RWPE2 (cell line): ENCODE results near the gene NTRK1.

Experiments used
- ATAC-seq: fragments of 200-7000 bp; cut with Tn5 transposase; 3 replicates; pipeline ENCODE4 v1.9.1; 2021; ENCODE audit warnings: low read depth
- DNase-seq: peaks from one replicate; pipeline ENCODE4 v3.0.0-alpha.2; 2020; ENCODE audit warnings: low spot score
- H3K27ac ChIP-seq: fragments of 450-650 bp; 2 replicates; pipeline ENCODE4 v1.5.1; 2017; ENCODE audit warnings: mild to moderate bottlenecking; ENCODE audit not compliant: poor library complexity, severe bottlenecking
- H3K27me3 ChIP-seq: fragments of 250-450 bp; sonication (Bioruptor Pico); 2 replicates; pipeline ENCODE4 v1.5.1; 2021; ENCODE audit warnings: mild to moderate bottlenecking, moderate library complexity; ENCODE audit not compliant: insufficient read depth, poor library complexity, severe bottlenecking
- H3K36me3 ChIP-seq: fragments of 250-450 bp; sonication (Bioruptor Pico); 2 replicates; pipeline ENCODE4 v1.5.1; 2020; ENCODE audit warnings: low read depth, mild to moderate bottlenecking, moderate library complexity
- H3K4me1 ChIP-seq: fragments of 250-450 bp; sonication (Bioruptor Pico); 2 replicates; pipeline ENCODE4 v1.5.1; 2021; ENCODE audit warnings: mild to moderate bottlenecking, moderate library complexity; ENCODE audit not compliant: insufficient read depth, poor library complexity, severe bottlenecking
- H3K4me3 ChIP-seq: fragments of 250-450 bp; sonication (Bioruptor Pico); 2 replicates; pipeline ENCODE4 v1.5.1; 2021; ENCODE audit warnings: mild to moderate bottlenecking, moderate library complexity; ENCODE audit not compliant: severe bottlenecking
- H3K9me3 ChIP-seq: fragments of 250-450 bp; sonication (Bioruptor Pico); 2 replicates; pipeline ENCODE4 v1.5.1; 2021; ENCODE audit warnings: mild to moderate bottlenecking, moderate library complexity; ENCODE audit not compliant: severe bottlenecking
- CTCF ChIP-seq: fragments of 450-650 bp; IDR thresholded peaks from one replicate; pipeline ENCODE4 v1.5.1; 2017; ENCODE audit warnings: mild to moderate bottlenecking, moderate library complexity; ENCODE audit not compliant: poor library complexity, severe bottlenecking

NTRK1 gene

GRCh38 chr1:156900896-156901589 is 40.4 kb downstream of the NTRK1 start:
- Histone ChIP-seq H3K27me3 (no peaks in the 10 kb centered on the region), H3K4me1 (peaks cover 28% of the 10 kb centered on the region), H3K9me3 (no peaks in the 10 kb centered on the region), H3K36me3 (no peaks in the 10 kb centered on the region), H3K27ac (no peak overlapping the region), H3K4me3 (no peak overlapping the region)
- DNase-seq = no peak
- no peak for TF ChIP-seq CTCF
- ATAC-seq = no peak

GRCh38 chr1:156901590-156901900 is 40.9 kb downstream of the NTRK1 start:
- Histone ChIP-seq H3K4me3 (no peak overlapping the region), H3K27me3 (no peaks in the 10 kb centered on the region), H3K27ac (no peak overlapping the region), H3K36me3 (no peaks in the 10 kb centered on the region), H3K9me3 (no peaks in the 10 kb centered on the region), H3K4me1 (peaks cover 23% of the 10 kb centered on the region)
- no peak for TF ChIP-seq CTCF
- ATAC-seq (no peak), DNase-seq (no peak)

- Histone ChIP-seq H3K4me1 (peaks cover 21% of the 10 kb centered on the region), H3K27ac (no peak overlapping the region), H3K9me3 (no peaks in the 10 kb centered on the region), H3K4me3 (no peak overlapping the region), H3K27me3 (no peaks in the 10 kb centered on the region), H3K36me3 (no peaks in the 10 kb centered on the region)
- DNase-seq (no peak), ATAC-seq (no peak)
- TF ChIP-seq CTCF = no peak
Measured at GRCh38 chr1:156901966-156902915, 41.6 kb downstream of the NTRK1 start.

- TF ChIP-seq CTCF = no peak
- Histone ChIP-seq H3K27me3 (no peaks in the 10 kb centered on the region), H3K4me3 (no peak overlapping the region), H3K4me1 (peaks cover 10% of the 10 kb centered on the region), H3K27ac (no peak overlapping the region), H3K36me3 (peaks cover under 1% of the 10 kb centered on the region; the same call in 1 of the 2 replicates), H3K9me3 (no peaks in the 10 kb centered on the region)
- ATAC-seq (no peak), DNase-seq (no peak)
Measured at GRCh38 chr1:156903328-156904091, 42.8 kb downstream of the NTRK1 start.
